GM19397 (cell line): Measurements from ENCODE around the gene MCU.
"Not testable (repeated sequence)": the region's sequence is repeated elsewhere in the genome, so short reads cannot be mapped to it uniquely, and the experiment has no call there.

Experiments
- ATAC-seq: cut with Tn5 transposase; IDR thresholded peaks from one replicate; pipeline ENCODE4 v1.9.1; 2021; ENCODE audit warnings: mild to moderate bottlenecking, moderate library complexity; ENCODE audit not compliant: unreplicated experiment

The MCU gene

DNA sequence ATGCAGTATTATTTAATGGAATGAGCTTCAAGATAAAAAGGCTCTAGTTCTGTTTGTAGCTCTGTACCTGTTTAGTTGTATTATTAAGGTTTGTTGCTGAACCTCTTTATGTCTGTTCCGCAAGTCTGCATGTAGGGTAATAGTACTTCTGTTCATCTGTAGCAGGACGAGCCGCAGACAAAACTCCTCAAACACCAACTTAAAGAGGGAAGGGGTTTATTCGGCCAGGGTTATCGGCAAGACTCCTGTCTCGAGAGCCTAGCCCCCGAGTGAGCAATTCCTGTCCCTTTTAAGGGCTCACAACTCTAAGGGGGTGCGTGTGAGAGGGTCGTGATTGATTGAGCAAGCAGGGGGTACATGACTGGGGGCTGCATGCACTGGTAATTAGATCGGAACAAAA is 67.0 kb downstream of the MCU start:
- not testable (repeated sequence) for ATAC-seq

DNA sequence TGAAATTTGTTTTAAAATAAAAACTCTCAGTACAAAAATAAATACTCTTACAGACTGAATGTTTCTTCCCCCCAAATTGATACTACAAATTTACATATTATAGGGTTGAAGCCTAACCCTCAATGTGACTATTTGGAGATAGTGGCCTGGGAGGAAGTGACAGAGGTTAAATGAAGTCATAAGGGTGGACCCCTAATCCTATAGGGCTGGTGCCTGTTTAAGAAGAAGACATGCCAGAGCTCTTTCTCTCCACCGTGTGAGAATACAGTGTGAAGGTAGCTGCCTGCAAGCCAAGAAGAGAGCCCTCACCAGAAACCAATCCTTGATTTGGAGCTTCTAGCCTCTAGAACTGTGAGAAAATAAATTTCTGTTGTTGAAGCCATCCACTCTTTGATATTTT is 67.6 kb downstream of the MCU start:
- no peak for ATAC-seq

DNA sequence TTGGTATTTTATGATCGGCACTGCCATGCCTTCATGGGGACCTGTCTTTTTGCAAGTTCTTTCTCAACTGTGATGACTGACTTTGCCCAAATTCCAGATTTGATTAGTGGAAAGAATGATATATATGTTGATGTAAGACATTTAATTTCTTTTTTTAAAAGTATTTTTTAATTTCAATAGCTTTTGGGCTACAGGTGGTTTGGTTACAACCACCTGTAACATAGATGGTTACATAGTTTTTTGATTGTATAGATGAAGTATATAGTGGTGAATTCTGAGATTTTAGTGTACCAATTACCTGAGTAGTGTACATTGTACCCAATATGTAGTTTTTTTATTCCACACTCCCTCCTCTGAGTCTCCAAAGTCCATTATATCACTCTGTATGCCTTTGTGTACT is 69.6 kb downstream of the MCU start:
- ATAC-seq, result no peak

GRCh38 chr10:72762042-72762441 is 70.1 kb downstream of the MCU start:
- ATAC-seq, result no peak

DNA sequence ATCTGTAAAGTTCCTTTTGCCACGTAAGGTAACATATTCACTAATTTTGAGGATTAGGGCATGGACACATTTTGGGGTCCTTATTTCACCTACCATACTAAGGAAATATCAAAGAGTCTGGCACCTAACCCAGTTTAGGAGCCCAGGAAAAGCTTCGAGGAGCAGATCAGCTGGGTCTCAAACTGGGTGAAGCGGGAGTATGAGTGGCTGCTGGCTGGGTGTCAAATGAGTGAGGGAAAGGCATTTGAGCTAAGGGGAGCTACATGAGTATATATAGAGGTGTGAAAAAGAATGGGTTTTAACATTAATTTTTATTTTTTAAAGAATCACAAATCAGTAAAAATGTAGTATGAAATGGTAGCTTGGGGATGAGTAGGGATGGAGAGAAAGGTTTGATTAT is 71.3 kb downstream of the MCU start:
- no peak for ATAC-seq

DNA sequence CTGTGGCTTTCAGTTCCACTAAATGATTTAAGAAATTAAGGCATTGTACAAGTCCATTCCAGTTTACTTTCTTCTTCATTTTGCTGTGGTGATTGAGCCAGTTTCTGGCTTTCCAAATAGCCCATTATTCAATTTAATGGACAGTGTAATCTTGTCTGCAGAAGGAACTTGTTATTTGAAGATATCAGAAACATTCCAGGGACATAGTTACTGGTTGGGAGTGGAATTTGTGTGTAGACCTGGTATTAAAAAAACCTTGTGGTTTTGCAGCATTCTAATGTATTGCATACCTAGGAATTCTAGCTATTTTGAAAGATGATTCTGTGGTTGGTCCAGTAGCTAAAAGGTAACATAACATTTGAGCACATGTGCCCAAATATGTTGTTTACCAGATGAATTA is 72.2 kb downstream of the MCU start:
- no peak for ATAC-seq

GRCh38 chr10:72765051-72765745 is 73.3 kb downstream of the MCU start:
- no peak for ATAC-seq

- ATAC-seq, result not testable (repeated sequence)
These were observed 79.3 kb downstream of the MCU start for GRCh38 chr10:72771195-72771594.

- ATAC-seq, result no peak
These were observed 80.1 kb downstream of the MCU start for GRCh38 chr10:72772031-72772430.

DNA sequence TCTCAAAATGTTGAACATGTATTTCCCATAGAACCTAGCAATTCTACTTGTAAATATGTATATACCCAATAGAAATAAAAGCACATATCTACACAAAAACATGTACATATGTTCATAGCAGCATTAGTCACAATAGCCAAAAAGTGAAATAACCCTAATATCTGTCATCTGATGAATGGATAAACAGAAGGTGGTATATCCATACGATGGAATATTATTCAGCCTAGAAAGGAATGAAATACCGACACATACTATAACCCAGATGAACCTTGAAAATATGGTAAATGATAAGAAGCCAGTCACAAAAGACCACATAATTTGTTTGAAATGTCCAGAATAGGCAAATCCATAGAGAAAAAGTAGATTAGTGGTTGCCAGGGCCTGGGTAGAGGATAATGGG is 87.9 kb downstream of the MCU start:
- no peak for ATAC-seq

GRCh38 chr10:72782649-72783330 is 90.8 kb downstream of the MCU start:
- no peak for ATAC-seq

- no peak for ATAC-seq
These were observed 91.5 kb downstream of the MCU start for GRCh38 chr10:72783410-72783833.

- ATAC-seq, result no peak
These were observed 92.8 kb downstream of the MCU start for GRCh38 chr10:72784551-72785351.

DNA sequence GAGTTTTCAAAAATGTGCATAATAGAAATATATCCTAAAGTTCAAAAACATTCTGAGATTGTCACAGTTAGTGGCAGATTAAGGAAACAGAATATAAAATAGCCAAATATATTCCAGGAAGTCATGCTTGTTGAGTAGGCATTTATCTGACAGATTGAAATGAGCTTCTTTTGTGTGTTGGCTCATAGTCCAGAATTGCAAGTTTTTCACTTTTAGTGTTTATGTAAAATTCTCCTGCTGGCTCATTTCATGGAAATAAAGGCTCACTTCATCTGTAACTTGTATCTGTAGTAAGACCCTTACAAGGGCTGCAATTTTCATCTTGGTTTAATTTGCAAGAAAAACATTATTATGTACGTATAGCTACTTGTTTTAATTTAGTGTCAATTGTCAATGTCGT is 93.5 kb downstream of the MCU start:
- no peak for ATAC-seq

GRCh38 chr10:72790216-72790990 is 98.5 kb downstream of the MCU start:
- ATAC-seq, result no peak

DNA sequence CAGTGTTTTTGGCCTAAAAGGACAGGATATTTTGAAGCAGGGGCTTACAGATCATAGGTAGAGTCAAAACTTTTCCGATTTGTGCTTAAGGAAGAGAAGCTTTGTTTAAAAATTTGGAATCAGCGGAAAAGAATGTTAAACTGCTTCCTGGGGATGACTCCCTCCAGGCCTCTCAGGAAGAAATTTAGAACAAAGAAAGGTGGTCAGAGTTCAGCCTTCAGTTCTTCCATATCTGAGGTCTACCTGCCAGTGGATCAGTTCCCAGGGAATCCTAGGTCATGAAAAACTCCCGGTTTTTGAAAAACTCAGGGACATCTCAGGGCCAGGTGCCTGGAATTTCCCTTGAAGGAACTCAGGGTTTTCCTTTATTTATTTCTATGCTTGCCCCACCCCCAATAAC is 100.3 kb downstream of the MCU start:
- no peak for ATAC-seq

DNA sequence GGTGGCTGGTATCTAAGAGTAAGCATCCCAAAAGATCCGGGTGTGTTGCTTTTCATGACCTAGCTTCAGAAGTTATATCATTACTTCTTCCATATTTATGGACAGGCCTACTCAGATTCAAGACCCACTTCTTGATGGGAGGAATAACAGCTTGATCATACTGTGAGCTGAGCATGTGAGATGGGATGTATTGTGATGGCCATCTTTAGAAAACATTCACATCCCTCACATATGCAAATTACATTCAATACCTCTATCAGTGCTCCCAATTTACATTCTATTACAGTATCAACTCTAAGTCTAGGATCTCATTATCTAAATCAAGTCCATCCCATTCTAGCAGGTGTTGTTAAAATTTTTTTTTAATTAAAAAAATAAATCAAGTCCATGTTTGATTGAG is 101.8 kb downstream of the MCU start:
- no peak for ATAC-seq

DNA sequence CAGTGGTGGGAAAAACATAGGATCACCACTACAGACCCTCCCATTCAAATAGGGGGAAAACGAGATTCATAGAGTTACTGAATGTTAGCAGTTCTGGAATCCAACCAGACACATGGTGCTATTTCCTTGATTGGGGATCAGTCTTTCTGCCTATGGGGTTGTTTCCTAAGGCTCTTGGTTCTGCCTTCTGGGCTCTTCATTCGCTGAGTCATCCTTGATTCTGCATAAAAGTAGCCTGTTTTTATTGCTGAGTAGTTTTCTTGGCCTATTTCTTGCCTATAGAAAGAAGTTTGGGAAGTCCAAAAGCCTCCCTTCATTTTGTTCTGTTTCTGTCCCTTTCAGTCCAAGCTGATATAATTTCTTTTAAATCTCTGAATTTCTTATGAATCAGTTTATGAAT is 102.3 kb downstream of the MCU start:
- no peak for ATAC-seq

DNA sequence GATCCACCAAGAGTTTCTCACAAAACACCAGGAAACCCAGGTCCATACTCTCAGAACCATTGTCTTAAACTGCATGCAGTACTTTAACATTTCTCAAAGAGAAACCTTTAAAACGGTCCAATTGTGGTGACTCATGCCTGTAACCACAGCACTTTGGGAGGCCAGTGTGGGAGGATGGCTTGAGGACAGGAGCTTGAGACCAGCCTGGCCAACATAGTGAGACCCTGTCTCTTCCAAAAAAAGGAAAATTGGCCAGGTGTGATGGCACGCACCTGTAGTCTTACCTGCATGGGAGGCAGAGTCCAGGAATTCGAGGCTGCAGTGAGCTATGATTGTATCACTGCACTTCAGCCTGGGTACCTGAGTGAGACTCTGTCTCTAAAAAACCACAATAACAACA is 104.1 kb downstream of the MCU start:
- ATAC-seq, result no peak

DNA sequence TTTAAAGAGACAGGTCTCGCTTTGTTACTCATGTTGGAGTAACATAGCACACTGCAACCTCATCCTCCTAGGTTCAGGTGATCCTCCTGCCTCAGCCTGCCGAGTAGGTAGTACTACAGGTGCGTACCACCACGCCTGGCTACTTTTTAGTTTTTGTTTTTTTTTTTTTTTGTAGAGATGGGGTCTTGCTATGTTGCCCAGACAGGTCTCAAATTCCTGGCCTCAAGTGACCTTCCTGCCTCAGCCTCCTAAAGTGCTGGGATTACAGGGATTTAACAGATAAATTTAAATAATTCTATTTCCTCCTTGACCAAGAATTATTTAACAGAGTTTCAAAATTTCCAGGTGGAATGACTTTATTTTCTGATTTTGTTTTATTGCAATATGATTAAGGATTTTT is 104.6 kb downstream of the MCU start:
- ATAC-seq, result no peak
